Hepatocyte (in vitro differentiated cells): Measurements from ENCODE around the gene SIRT5. TPM values are rescaled to one million over a fixed set of nuclear protein-coding genes. Genes with fewer than 3 reads are reported as not detected.

Experiments used
- DNase-seq: peaks from one replicate; pipeline ENCODE4 v3.0.0-alpha.2; 2016; ENCODE audit warnings: low spot score
- H2AFZ ChIP-seq: fragments of 200-600 bp; sonication (generic); 2 replicates; pipeline ENCODE4 v1.6.0; 2016; ENCODE audit warnings: antibody characterized with exemption, mild to moderate bottlenecking
- H3K27ac ChIP-seq: fragments of 200-600 bp; sonication (generic); 2 replicates; pipeline ENCODE4 v1.5.1; 2016; ENCODE audit warnings: mild to moderate bottlenecking
- H3K27me3 ChIP-seq: fragments of 200-600 bp; sonication (generic); 2 replicates; pipeline ENCODE4 v1.6.1; 2016
- H3K36me3 ChIP-seq: fragments of 200-600 bp; sonication (generic); replicated peaks from 2 replicates; pipeline ENCODE4 v1.5.1; 2016; ENCODE audit warnings: low read depth; ENCODE audit not compliant: insufficient read depth
- H3K4me1 ChIP-seq: fragments of 200-600 bp; sonication (generic); 2 replicates; pipeline ENCODE4 v1.5.1; 2016; ENCODE audit warnings: mild to moderate bottlenecking, moderate library complexity; ENCODE audit not compliant: insufficient read depth
- H3K4me2 ChIP-seq: fragments of 200-600 bp; sonication (generic); 2 replicates; pipeline ENCODE4 v1.6.0; 2016
- H3K4me3 ChIP-seq: fragments of 200-600 bp; sonication (generic); 2 replicates; pipeline ENCODE4 v1.5.1; 2016; ENCODE audit warnings: mild to moderate bottlenecking
- H3K79me2 ChIP-seq: fragments of 200-600 bp; sonication (generic); 2 replicates; pipeline ENCODE4 v1.6.0; 2017; ENCODE audit warnings: mild to moderate bottlenecking
- H3K9me2 ChIP-seq: fragments of 200-600 bp; sonication (generic); replicated peaks from 2 replicates; pipeline ENCODE4 v1.6.0; 2017; ENCODE audit warnings: mild to moderate bottlenecking; ENCODE audit not compliant: insufficient read depth
- H3K9me3 ChIP-seq: fragments of 200-600 bp; sonication (generic); 2 replicates; pipeline ENCODE4 v1.5.1; 2016; ENCODE audit warnings: low read depth, mild to moderate bottlenecking
- H4K20me1 ChIP-seq: fragments of 200-600 bp; sonication (generic); 2 replicates; pipeline ENCODE4 v1.6.0; 2016; ENCODE audit warnings: mild to moderate bottlenecking; ENCODE audit not compliant: insufficient read depth, poor library complexity, severe bottlenecking
- CTCF ChIP-seq: fragments of 200-600 bp; sonication (generic); IDR thresholded peaks from 2 replicates; pipeline ENCODE4 v1.5.1; 2016; ENCODE audit warnings: antibody characterized with exemption, mild to moderate bottlenecking; ENCODE audit not compliant: poor library complexity
- EZH2 ChIP-seq: fragments of 200-600 bp; sonication (generic); IDR thresholded peaks from 2 replicates; pipeline ENCODE4 v1.6.1; 2016; ENCODE audit warnings: antibody characterized with exemption, mild to moderate bottlenecking, borderline replicate concordance
- EZH2phosphoT487 ChIP-seq: fragments of 200-600 bp; sonication (generic); IDR thresholded peaks from one replicate; pipeline ENCODE4 v1.6.1; 2018; ENCODE audit warnings: antibody characterized with exemption, mild to moderate bottlenecking, low read depth, moderate library complexity; ENCODE audit not compliant: unreplicated experiment, severe bottlenecking
- WGBS: methylation state at CpG from one replicate; pipeline ENCODE4 v1.1.6; 2016; ENCODE audit warnings: low lambda C conversion rate; ENCODE audit errors: missing lambda C conversion rate; 5-methylcytosine and 5-hydroxymethylcytosine counted together
- polyA plus RNA-seq: library from polyadenylated mRNA; unstranded; fragments of >200 nt; fragmentation: Nextera tagmentation; extraction: Ambion mirVana; gene quantifications from 2 replicates; pipeline ENCODE4 v1.2.1, GENCODE V29; 2016
- total RNA-seq: library from RNA; depleted of rRNA; stranded (reverse); fragments of >200 nt; gene quantifications from 2 replicates; pipeline ENCODE4 v1.2.3, GENCODE V29; 2014

Gene SIRT5
- total and polyA plus RNA-seq, 2 experiments from 2014 or later = 8.6 to 12.9 TPM

- Histone ChIP-seq H2AFZ (no peak overlapping the region), H3K4me1 (no peaks in the 10 kb centered on the region), H3K27me3 (no peaks in the 10 kb centered on the region), H3K36me3 (no peaks in the 10 kb centered on the region), H3K27ac (no peak overlapping the region), H3K4me2 (no peak overlapping the region), H3K79me2 (no peaks in the 10 kb centered on the region), H3K9me3 (no peaks in the 10 kb centered on the region), H4K20me1 (no peaks in the 10 kb centered on the region), H3K9me2 (no peaks in the 10 kb centered on the region), H3K4me3 (no peak overlapping the region)
- no peak for DNase-seq
- 98% methylated on average over 35 of the region's 35 CpGs for WGBS
- TF ChIP-seq EZH2phosphoT487 = no peak
- TF ChIP-seq CTCF = no peak
- no peak for TF ChIP-seq EZH2
Measured at GRCh38 chr6:13541496-13541895, 32.9 kb upstream of the SIRT5 start.

- H3K36me3 ChIP-seq = no peaks in the 10 kb centered on the region
- no peak for TF ChIP-seq EZH2phosphoT487
- no peak for TF ChIP-seq EZH2
- no peak for TF ChIP-seq CTCF
- H4K20me1 ChIP-seq = no peaks in the 10 kb centered on the region
- H3K79me2 ChIP-seq = no peaks in the 10 kb centered on the region
- H3K4me3 ChIP-seq = no peak overlapping the region
- H3K27me3 ChIP-seq = no peaks in the 10 kb centered on the region
- 77% methylated on average over 11 of the region's 11 CpGs for WGBS
- H3K27ac ChIP-seq = no peak overlapping the region
- H3K4me2 ChIP-seq = no peak overlapping the region
- H2AFZ ChIP-seq = no peak overlapping the region
- no peaks in the 10 kb centered on the region for H3K9me2 ChIP-seq
- H3K9me3 ChIP-seq = no peaks in the 10 kb centered on the region
- no peaks in the 10 kb centered on the region for H3K4me1 ChIP-seq
- DNase-seq = no peak
Measured at GRCh38 chr6:13544454-13545186, 29.8 kb upstream of the SIRT5 start.

- Histone ChIP-seq H3K9me3 (no peaks in the 10 kb centered on the region), H3K4me1 (no peaks in the 10 kb centered on the region), H3K4me3 (no peak overlapping the region), H3K9me2 (no peaks in the 10 kb centered on the region), H3K27me3 (no peaks in the 10 kb centered on the region), H2AFZ (no peak overlapping the region), H3K79me2 (no peaks in the 10 kb centered on the region), H3K27ac (no peak overlapping the region), H3K4me2 (no peak overlapping the region), H4K20me1 (no peaks in the 10 kb centered on the region), H3K36me3 (no peaks in the 10 kb centered on the region)
- DNase-seq = no peak
- TF ChIP-seq EZH2 = no peak
- TF ChIP-seq EZH2phosphoT487 = no peak
- no peak for TF ChIP-seq CTCF
Measured at GRCh38 chr6:13545885-13546284, 28.5 kb upstream of the SIRT5 start.
